Activated CD4-positive, alpha-beta T cell treated with anti-CD3 and anti-CD28 coated beads, Interleukin-2, Interleukin-4, amounts not matched to agents 100 ng/mL and 50 ng/mL, durations not matched to agents 16 hours and 8 hours (primary cell): ENCODE data around the gene LMBRD1.
"Not testable (repeated sequence)": the region's sequence is repeated elsewhere in the genome, so short reads cannot be mapped to it uniquely, and the experiment has no call there.

Experiments
- DNase-seq: peaks from one replicate; pipeline ENCODE4 v3.0.0-alpha.2; 2020; ENCODE audit warnings: low spot score

The LMBRD1 gene

GRCh38 chr6:69796642-69797390 lies at the start of gene LMBRD1:
Gene LMBRD1 (minus strand): TSS chr6:69797010. CDS start chr6:69796881, 129 bp downstream.
- DNase-seq: peak; percentile 98

- no peak for DNase-seq
Measured at GRCh38 chr6:69846312-69846711, 49.5 kb upstream of the LMBRD1 start.

- DNase-seq: no peak
Measured at GRCh38 chr6:69843189-69843588, 46.4 kb upstream of the LMBRD1 start.

- no peak for DNase-seq
Measured at GRCh38 chr6:69841862-69842261, 45.1 kb upstream of the LMBRD1 start.

- DNase-seq: peak; percentile 33
Measured at GRCh38 chr6:69835414-69836179, 38.8 kb upstream of the LMBRD1 start.

GRCh38 chr6:69832558-69832957 lies 35.7 kb upstream of the LMBRD1 start:
- no peak for DNase-seq

GRCh38 chr6:69827276-69827893 lies 30.6 kb upstream of the LMBRD1 start:
- DNase-seq: no peak

GRCh38 chr6:69825904-69826303 lies 29.1 kb upstream of the LMBRD1 start:
- no peak for DNase-seq

GRCh38 chr6:69824355-69824754 lies 27.5 kb upstream of the LMBRD1 start:
- DNase-seq: not testable (repeated sequence)

GRCh38 chr6:69820438-69820837 lies 23.6 kb upstream of the LMBRD1 start:
- no peak for DNase-seq

- DNase-seq: no peak
Measured at GRCh38 chr6:69820018-69820417, 23.2 kb upstream of the LMBRD1 start.

GRCh38 chr6:69819138-69819537 lies 22.3 kb upstream of the LMBRD1 start:
- no peak for DNase-seq

GRCh38 chr6:69818223-69818930 lies 21.6 kb upstream of the LMBRD1 start:
- no peak for DNase-seq

- DNase-seq: no peak
Measured at GRCh38 chr6:69817358-69817757, 20.5 kb upstream of the LMBRD1 start.

- DNase-seq: no peak
Measured at GRCh38 chr6:69816569-69816968, 19.8 kb upstream of the LMBRD1 start.

GRCh38 chr6:69816026-69816425 lies 19.2 kb upstream of the LMBRD1 start:
- DNase-seq: no peak

GRCh38 chr6:69813508-69813907 lies 16.7 kb upstream of the LMBRD1 start:
- no peak for DNase-seq

GRCh38 chr6:69812746-69813427 lies 16.1 kb upstream of the LMBRD1 start:
- DNase-seq: no peak

- DNase-seq: no peak
Measured at GRCh38 chr6:69802995-69803394, 6.2 kb upstream of the LMBRD1 start.

GRCh38 chr6:69801711-69802110 lies 4.9 kb upstream of the LMBRD1 start:
- no peak for DNase-seq

- DNase-seq: no peak
Measured at GRCh38 chr6:69801225-69801624, 4.4 kb upstream of the LMBRD1 start.

GRCh38 chr6:69798796-69799195 lies 2.0 kb upstream of the LMBRD1 start:
- not testable (repeated sequence) for DNase-seq
